IMR-90 (cell line): ENCODE results near the gene DTX1. TPM values are rescaled to one million over a fixed set of nuclear protein-coding genes. Genes with fewer than 3 reads are reported as not detected.

Experiments used
- ATAC-seq: fragments of 200-7000 bp; cut with Tn5 transposase; 2 replicates; pipeline ENCODE4 v1.9.1; 2020; ENCODE audit warnings: low read depth, mild to moderate bottlenecking, moderate library complexity
- BruUV-seq: library from RNA; stranded (reverse); fragments of 400-500 nt; replicated peaks from 2 replicates; lab custom pipeline; 2021; lab: Mats Ljungman, UMichigan
- CTCF ChIA-PET: fragments of 300-600 bp; formaldehyde crosslinking; extraction: SDS; loops from one replicate; lab custom pipeline; 2021; ENCODE audit warnings: antibody characterized with exemption; lab: Yijun Ruan, JAX
- POLR2A ChIA-PET: fragments of 300-600 bp; sonication (Branson Sonifier 250); formaldehyde crosslinking; loops from one replicate; lab custom pipeline; 2022; ENCODE audit warnings: antibody characterized with exemption; ENCODE audit not compliant: unreplicated experiment; lab: Charles Lee
- DNase-seq: peaks from one replicate; pipeline ENCODE4 v3.0.0; 2013
- H2AFZ ChIP-seq: replicated peaks from 2 replicates; pipeline ENCODE3; 2013; ENCODE audit warnings: low read length, mild to moderate bottlenecking; ENCODE audit not compliant: poor library complexity
- H2AK5ac ChIP-seq: 2 replicates; pipeline ENCODE4 v1.6.1; 2013; ENCODE audit warnings: low read depth, low read length, inconsistent platforms
- H2AK9ac ChIP-seq: replicated peaks from 2 replicates; pipeline ENCODE3; 2013; ENCODE audit warnings: mild to moderate bottlenecking, low read depth, low read length, moderate library complexity; ENCODE audit not compliant: poor library complexity
- H2BK120ac ChIP-seq: 2 replicates; pipeline ENCODE4 v1.6.1; 2013; ENCODE audit warnings: low read depth, low read length, inconsistent platforms
- H2BK15ac ChIP-seq: 3 replicates; pipeline ENCODE4 v1.6.1; 2013; ENCODE audit warnings: low read depth, low read length, inconsistent platforms
- H2BK20ac ChIP-seq: 2 replicates; pipeline ENCODE4 v1.6.1; 2013; ENCODE audit warnings: low read depth, mild to moderate bottlenecking, inconsistent platforms, low read length, moderate library complexity
- H2BK5ac ChIP-seq: 2 replicates; pipeline ENCODE4 v1.6.1; 2013; ENCODE audit warnings: mild to moderate bottlenecking, low read depth, low read length, inconsistent platforms; ENCODE audit not compliant: poor library complexity, severe bottlenecking
- H3K14ac ChIP-seq: replicated peaks from 2 replicates; pipeline ENCODE4 v1.6.1; 2013; ENCODE audit warnings: low read depth, low read length, inconsistent platforms
- H3K18ac ChIP-seq: 2 replicates; pipeline ENCODE4 v1.6.1; 2013; ENCODE audit warnings: low read depth, low read length, control low read depth
- H3K23ac ChIP-seq: 2 replicates; pipeline ENCODE4 v1.6.1; 2013; ENCODE audit warnings: low read depth, low read length, inconsistent platforms
- H3K27ac ChIP-seq: 2 replicates; pipeline ENCODE4 v1.5.1; 2013; ENCODE audit warnings: mild to moderate bottlenecking, control low read depth, low read length; ENCODE audit not compliant: insufficient read depth
- H3K27me3 ChIP-seq: 2 replicates; pipeline ENCODE4 v1.6.1; 2013; ENCODE audit warnings: low read length; ENCODE audit not compliant: control insufficient read depth, insufficient read depth
- H3K36me3 ChIP-seq: 2 replicates; pipeline ENCODE4 v1.6.1; 2013; ENCODE audit warnings: low read length, mixed read lengths; ENCODE audit not compliant: control insufficient read depth, insufficient read depth
- H3K4ac ChIP-seq: 2 replicates; pipeline ENCODE4 v1.6.1; 2013; ENCODE audit warnings: low read depth, low read length, inconsistent platforms
- H3K4me1 ChIP-seq: 2 replicates; pipeline ENCODE4 v1.6.1; 2013; ENCODE audit warnings: low read length, mixed read lengths; ENCODE audit not compliant: control insufficient read depth, insufficient read depth
- H3K4me2 ChIP-seq: 2 replicates; pipeline ENCODE4 v1.6.1; 2013; ENCODE audit warnings: low read depth, mild to moderate bottlenecking, control low read depth, low read length, moderate library complexity
- H3K4me3 ChIP-seq: 2 replicates; pipeline ENCODE4 v1.5.1; 2013; ENCODE audit warnings: low read depth, mild to moderate bottlenecking, control low read depth, low read length, moderate library complexity; ENCODE audit not compliant: insufficient read depth
- H3K56ac ChIP-seq: 2 replicates; pipeline ENCODE4 v1.6.1; 2013; ENCODE audit warnings: low read length, inconsistent platforms; ENCODE audit not compliant: insufficient read depth; ENCODE audit errors: extremely low read depth
- H3K79me1 ChIP-seq, 2 experiments: 2 replicates each; pipeline ENCODE4 v1.6.1; 2013; ENCODE audit warnings: low read length in 2 of 2, inconsistent platforms in 1 of 2, low read depth in 1 of 2
- H3K9ac ChIP-seq: 2 replicates; pipeline ENCODE4 v1.6.1; 2013; ENCODE audit warnings: low read depth, low read length, control low read depth
- H3K9me1 ChIP-seq: 2 replicates; pipeline ENCODE4 v1.6.1; 2013; ENCODE audit warnings: low read length, inconsistent platforms; ENCODE audit not compliant: insufficient read depth
- H3K9me3 ChIP-seq: 2 replicates; pipeline ENCODE4 v1.6.1; 2013; ENCODE audit warnings: low read length; ENCODE audit not compliant: control insufficient read depth, insufficient read depth
- H4K20me1 ChIP-seq: 2 replicates; pipeline ENCODE4 v1.6.1; 2013; ENCODE audit warnings: low read length, inconsistent platforms; ENCODE audit not compliant: insufficient read depth
- H4K5ac ChIP-seq: 2 replicates; pipeline ENCODE4 v1.6.1; 2013; ENCODE audit warnings: mild to moderate bottlenecking, low read depth, low read length, control low read depth
- H4K8ac ChIP-seq, 2 experiments: 2 replicates each; pipeline ENCODE4 v1.6.1; 2013; ENCODE audit warnings: low read depth in 2 of 2, low read length in 2 of 2, control low read depth in 1 of 2, inconsistent platforms in 1 of 2
- H4K91ac ChIP-seq: 2 replicates; pipeline ENCODE4 v1.6.1; 2013; ENCODE audit warnings: low read depth, low read length, inconsistent platforms; ENCODE audit not compliant: insufficient read depth
- MAFK ChIP-seq: IDR thresholded peaks from 2 replicates; pipeline ENCODE4 v1.6.1; 2012; ENCODE audit warnings: low read depth, low read length, improper control_type of control experiment
- MXI1 ChIP-seq: IDR thresholded peaks from 2 replicates; pipeline ENCODE4 v1.6.1; 2012; ENCODE audit warnings: low read depth, mild to moderate bottlenecking, low read length, moderate library complexity, borderline replicate concordance
- USF2 ChIP-seq: fragments of 150-350 bp; IDR thresholded peaks from 2 replicates; pipeline ENCODE4 v1.6.1; 2017; ENCODE audit warnings: mild to moderate bottlenecking, antibody characterized with exemption, low read length, low read depth
- WGBS, 2 experiments: methylation state at CpG; one replicate each; pipeline versions ENCODE4 v1.1.5 to v1.1.7; 2013; ENCODE audit warnings: missing lambda C conversion rate in 2 of 2; ENCODE audit not compliant: insufficient read length in 1 of 2; ENCODE audit errors: extremely low coverage in 2 of 2; 5-methylcytosine and 5-hydroxymethylcytosine counted together
- dilution Hi-C: fragments of 300-500 bp; cut with HindIII; formaldehyde crosslinking; loops from one replicate; pipeline ENCODE4 v1.14.3; 2018; ENCODE audit warnings: low sequenced_read_pairs; ENCODE audit not compliant: unreplicated experiment
- in situ Hi-C: fragments of 300-500 bp; cut with MboI; formaldehyde crosslinking; loops from 3 replicates; pipeline ENCODE4 v1.14.3; 2019; ENCODE audit warnings: low sequenced_read_pairs, inconsistent platforms, mixed read lengths
- intact Hi-C: fragments of 100-400 bp; cut with micrococcal nuclease; formaldehyde crosslinking; loops from 2 replicates; pipeline ENCODE4 v1.10.0; 2022
- polyA plus RNA-seq, 3 experiments: library from polyadenylated mRNA; depleted of rRNA; stranded (reverse); fragments of >200 nt; gene quantifications; 2 replicates each; pipeline ENCODE4 v1.2.3, GENCODE V29; 2012; ENCODE audit warnings: low replicate concordance in 1 of 3
- total RNA-seq: library from RNA; depleted of rRNA; stranded (reverse); fragments of >200 nt; gene quantifications from 2 replicates; pipeline ENCODE4 v1.2.3, GENCODE V29; 2012

The DTX1 gene
- total and polyA plus RNA-seq, 2 of the 4 experiments (the other 2 are of a cell fraction): not detected

DNA sequence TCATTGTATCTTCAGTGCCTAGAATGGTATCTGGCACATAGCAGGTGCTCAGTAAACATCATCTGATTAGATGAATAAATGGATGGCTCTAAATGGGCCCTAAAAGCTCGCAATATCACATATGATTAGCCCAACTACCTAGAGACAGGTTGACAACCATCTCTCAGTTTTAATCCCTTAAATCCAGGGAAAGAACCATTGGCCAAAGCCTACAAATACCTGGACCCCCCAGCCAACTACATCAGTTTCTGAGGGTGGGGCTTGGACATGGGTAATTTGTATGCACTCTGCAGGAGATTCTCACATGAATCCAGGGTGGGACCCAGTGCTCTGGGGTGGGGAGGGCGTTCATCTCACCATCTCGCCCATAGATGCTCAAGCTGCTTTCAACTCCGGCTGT, 4.8 kb upstream of the DTX1 start:
- intact Hi-C loops (no loop called here), in situ Hi-C loops (no loop called here), dilution Hi-C loops (no loop called here)
- Histone ChIP-seq H2BK5ac (no peak overlapping the region), H3K27me3 (peaks cover 20% of the 10 kb centered on the region), H3K9me3 (no peaks in the 10 kb centered on the region), H4K5ac (no peak overlapping the region), H3K79me1 (no peaks in the 10 kb centered on the region), H3K18ac (no peak overlapping the region), H2AK5ac (no peak overlapping the region), H3K36me3 (no peaks in the 10 kb centered on the region), H4K8ac (no peak overlapping the region), H3K23ac (no peak overlapping the region), H3K4me2 (no peak overlapping the region), H3K4me1 (no peaks in the 10 kb centered on the region), H4K91ac (no peak overlapping the region), H3K9ac (no peak overlapping the region), H4K20me1 (no peaks in the 10 kb centered on the region), H2BK15ac (no peak overlapping the region), H2AFZ (no peak overlapping the region), H3K4ac (no peak overlapping the region), H3K56ac (no peak overlapping the region), H2BK20ac (no peak overlapping the region), H3K14ac (no peak overlapping the region), H3K4me3 (no peak overlapping the region), H2AK9ac (no peak overlapping the region), H3K27ac (no peak overlapping the region), H3K9me1 (no peaks in the 10 kb centered on the region), H2BK120ac (no peak overlapping the region)
- no CpG with 5 or more reads among the region's 4 CpGs for whole genome bisulfite sequencing, 2 experiments
- ChIA-PET CTCF (no interaction called here), POLR2A (no interaction called here)
- ATAC-seq (no peak), DNase-seq (no peak)
- BruUV-seq: no TSS peak
- no peak for TF ChIP-seq MXI1
- no peak for TF ChIP-seq USF2
- no peak for TF ChIP-seq MAFK
